H9 (cell line): ENCODE results near the gene JAG2. TPM values are rescaled to one million over a fixed set of nuclear protein-coding genes. Genes with fewer than 3 reads are reported as not detected.

Source experiments
- DNase-seq: peaks from one replicate; pipeline ENCODE4 v3.0.0-alpha.2; 2017
- H2AFZ ChIP-seq: one replicate; pipeline ENCODE4 v1.6.1; 2013; ENCODE audit warnings: mild to moderate bottlenecking, low read length, control low read depth, moderate library complexity
- H2AK5ac ChIP-seq: 2 replicates; pipeline ENCODE4 v1.6.1; 2013; ENCODE audit warnings: low read length, control low read depth, mixed read lengths; ENCODE audit not compliant: insufficient read length
- H2BK120ac ChIP-seq: one replicate; pipeline ENCODE4 v1.6.1; 2013; ENCODE audit warnings: low read depth, mild to moderate bottlenecking, low read length, control low read depth, inconsistent platforms; ENCODE audit not compliant: poor library complexity, severe bottlenecking
- H2BK12ac ChIP-seq: 2 replicates; pipeline ENCODE4 v1.6.1; 2013; ENCODE audit warnings: low read length, control low read depth, mixed read lengths, low read depth; ENCODE audit not compliant: insufficient read length
- H2BK15ac ChIP-seq: 2 replicates; pipeline ENCODE4 v1.6.1; 2013; ENCODE audit warnings: low read depth, low read length, control low read depth
- H2BK20ac ChIP-seq: one replicate; pipeline ENCODE4 v1.6.1; 2013; ENCODE audit warnings: low read depth, mild to moderate bottlenecking, low read length, control low read depth, inconsistent platforms; ENCODE audit not compliant: poor library complexity, severe bottlenecking
- H2BK5ac ChIP-seq: 2 replicates; pipeline ENCODE4 v1.6.1; 2013; ENCODE audit warnings: low read length, control low read depth, mixed read lengths; ENCODE audit not compliant: insufficient read length
- H3K14ac ChIP-seq: 2 replicates; pipeline ENCODE4 v1.6.1; 2013; ENCODE audit warnings: low read length, control low read depth; ENCODE audit not compliant: insufficient read depth
- H3K18ac ChIP-seq: 2 replicates; pipeline ENCODE4 v1.6.1; 2013; ENCODE audit warnings: low read depth, mild to moderate bottlenecking, mixed read lengths, low read length, control low read depth; ENCODE audit not compliant: insufficient read length
- H3K23ac ChIP-seq: 2 replicates; pipeline ENCODE4 v1.6.1; 2013; ENCODE audit warnings: low read length, control low read depth, mixed read lengths, low read depth; ENCODE audit not compliant: insufficient read length
- H3K23me2 ChIP-seq: 2 replicates; pipeline ENCODE4 v1.6.1; 2013; ENCODE audit warnings: low read depth, mild to moderate bottlenecking, mixed read lengths, low read length, control low read depth; ENCODE audit not compliant: insufficient read length, poor library complexity, severe bottlenecking
- H3K27ac ChIP-seq: 2 replicates; pipeline ENCODE4 v1.5.1; 2013; ENCODE audit warnings: low read length, control low read depth, mixed read lengths, low read depth; ENCODE audit not compliant: insufficient read length
- H3K27me3 ChIP-seq: 2 replicates; pipeline ENCODE4 v1.6.1; 2013; ENCODE audit warnings: low read length, control low read depth, inconsistent platforms; ENCODE audit not compliant: insufficient read depth
- H3K4ac ChIP-seq: 2 replicates; pipeline ENCODE4 v1.6.1; 2013; ENCODE audit warnings: low read depth, mild to moderate bottlenecking, control low read depth, inconsistent platforms, low read length, moderate library complexity
- H3K4me1 ChIP-seq: 2 replicates; pipeline ENCODE4 v1.6.1; 2013; ENCODE audit warnings: low read length, control low read depth, inconsistent platforms; ENCODE audit not compliant: insufficient read depth
- H3K4me2 ChIP-seq: 2 replicates; pipeline ENCODE4 v1.6.1; 2013; ENCODE audit warnings: low read length, control low read depth, mixed read lengths; ENCODE audit not compliant: insufficient read length, insufficient read depth
- H3K56ac ChIP-seq: 2 replicates; pipeline ENCODE4 v1.6.1; 2013; ENCODE audit warnings: low read depth, mild to moderate bottlenecking, mixed read lengths, low read length, control low read depth; ENCODE audit not compliant: insufficient read length
- H3K79me1 ChIP-seq: 2 replicates; pipeline ENCODE4 v1.6.1; 2013; ENCODE audit warnings: low read depth, mild to moderate bottlenecking, moderate library complexity, low read length, control low read depth, inconsistent platforms; ENCODE audit not compliant: insufficient read depth, poor library complexity, severe bottlenecking
- H3K79me2 ChIP-seq: 2 replicates; pipeline ENCODE4 v1.6.1; 2013; ENCODE audit warnings: low read length, control low read depth, inconsistent platforms; ENCODE audit not compliant: insufficient read depth
- H3K9ac ChIP-seq: 2 replicates; pipeline ENCODE4 v1.6.1; 2013; ENCODE audit warnings: low read length, control low read depth, mixed read lengths; ENCODE audit not compliant: insufficient read length; ENCODE audit errors: extremely low read depth
- H3K9me3 ChIP-seq: one replicate; pipeline ENCODE4 v1.6.1; 2013; ENCODE audit warnings: low read depth, low read length, inconsistent platforms; ENCODE audit not compliant: control insufficient read depth
- H3T11ph ChIP-seq: one replicate; pipeline ENCODE4 v1.6.1; 2013; ENCODE audit warnings: mild to moderate bottlenecking, low read length, control low read depth, inconsistent platforms
- H4K20me1 ChIP-seq: one replicate; pipeline ENCODE4 v1.6.1; 2013; ENCODE audit not compliant: control insufficient read depth, insufficient read length, insufficient read depth
- H4K5ac ChIP-seq: 2 replicates; pipeline ENCODE4 v1.6.1; 2013; ENCODE audit warnings: low read depth, mild to moderate bottlenecking, mixed read lengths, low read length, control low read depth; ENCODE audit not compliant: insufficient read length
- H4K8ac ChIP-seq: replicated peaks from 2 replicates; pipeline ENCODE4 v1.6.1; 2013; ENCODE audit warnings: low read length, control low read depth, mixed read lengths, low read depth; ENCODE audit not compliant: insufficient read length
- H4K91ac ChIP-seq: 2 replicates; pipeline ENCODE4 v1.6.1; 2013; ENCODE audit warnings: low read depth, mild to moderate bottlenecking, moderate library complexity, mixed read lengths, low read length, control low read depth; ENCODE audit not compliant: insufficient read length
- H3K27ac Mint-ChIP-seq, 3 experiments: 2 replicates in 2 of 3; 3 replicates in 1 of 3; pipeline ENCODE4 v1.8.0; 2020 to 2021; ENCODE audit warnings: mixed read lengths in 3 of 3, mild to moderate bottlenecking in 1 of 3, moderate library complexity in 1 of 3
- H3K27me3 Mint-ChIP-seq: 2 replicates; pipeline ENCODE4 v1.8.0; 2021; ENCODE audit warnings: low read depth, mild to moderate bottlenecking, moderate library complexity, mixed read lengths
- H3K36me3 Mint-ChIP-seq, 3 experiments: 2 replicates in 2 of 3; 3 replicates in 1 of 3; pipeline ENCODE4 v1.8.0; 2020 to 2021; ENCODE audit warnings: low read depth in 3 of 3, mixed read lengths in 3 of 3; ENCODE audit not compliant: insufficient read depth in 1 of 3
- H3K4me1 Mint-ChIP-seq, 2 experiments: 2 replicates each; pipeline ENCODE4 v1.8.0; 2020; ENCODE audit warnings: mixed read lengths in 2 of 2
- H3K4me3 Mint-ChIP-seq, 2 experiments: 2 replicates in 1 of 2; 3 replicates in 1 of 2; pipeline ENCODE4 v1.8.0; 2020 to 2021; ENCODE audit warnings: mild to moderate bottlenecking in 2 of 2, mixed read lengths in 2 of 2, moderate library complexity in 1 of 2
- H3K9me3 Mint-ChIP-seq, 2 experiments: 2 replicates in 1 of 2; 3 replicates in 1 of 2; pipeline ENCODE4 v1.8.0; 2020; ENCODE audit warnings: mild to moderate bottlenecking in 2 of 2, mixed read lengths in 2 of 2, moderate library complexity in 1 of 2
- CTCF ChIP-seq: fragments of 200-600 bp; sonication (generic); conservative IDR thresholded peaks from 3 replicates; pipeline ENCODE4 v1.8.0; 2021; ENCODE audit warnings: antibody characterized with exemption, mild to moderate bottlenecking
- WGBS: extraction: QIAGEN DNeasy Blood & Tissue Kit; methylation state at CpG from one replicate; pipeline ENCODE4 v1.1.7; 2013; ENCODE audit warnings: missing lambda C conversion rate, low lambda C conversion rate, mixed read lengths; ENCODE audit not compliant: insufficient read length; ENCODE audit errors: extremely low coverage; 5-methylcytosine and 5-hydroxymethylcytosine counted together
- total RNA-seq: library from RNA; stranded (reverse); gene quantifications from 2 replicates; pipeline ENCODE4 v1.2.1, GENCODE V29; 2021

The JAG2 gene
- total RNA-seq, 1 experiment from 2014 or later: 11.4 TPM

GRCh38 chr14:105200641-105201040 is 32.1 kb upstream of the JAG2 start:
- Histone ChIP-seq H2AK5ac (no peak overlapping the region), H3K79me2 (no peaks in the 10 kb centered on the region), H4K5ac (no peak overlapping the region), H2BK120ac (no peak overlapping the region), H3K9me3 (no peaks in the 10 kb centered on the region), H3K4ac (no peak overlapping the region), H2AFZ (no peak overlapping the region), H3K4me1 (no peaks in the 10 kb centered on the region; the same call in 1 of the 2 replicates), H4K8ac (no peak overlapping the region), H3K4me2 (no peak overlapping the region), H4K91ac (no peak overlapping the region), H3K18ac (no peak overlapping the region), H3K79me1 (no peaks in the 10 kb centered on the region), H2BK5ac (no peak overlapping the region), H3K23ac (no peak overlapping the region), H2BK20ac (no peak overlapping the region), H3K23me2 (no peaks in the 10 kb centered on the region), H2BK15ac (no peak overlapping the region), H3K9ac (no peak overlapping the region), H2BK12ac (no peak overlapping the region), H3K27ac (no peak overlapping the region), H4K20me1 (no peaks in the 10 kb centered on the region), H3K56ac (no peak overlapping the region), H3K14ac (no peak overlapping the region), H3T11ph (no peak overlapping the region), H3K27me3 (no peaks in the 10 kb centered on the region; the same call in 1 of the 2 replicates)
- WGBS: no CpG with 5 or more reads among the region's 16 CpGs
- peaks cover 30% of the 10 kb centered on the region for H3K27me3 Mint-ChIP-seq
- no peak overlapping the region for H3K4me3 Mint-ChIP-seq
- no peak overlapping the region for H3K27ac Mint-ChIP-seq
- H3K4me1 Mint-ChIP-seq: peaks cover 3 to 6% of the 10 kb centered on the region in 2 experiments
- no peaks in the 10 kb centered on the region for H3K36me3 Mint-ChIP-seq
- TF ChIP-seq CTCF: no peak
- H3K9me3 Mint-ChIP-seq: no peaks in the 10 kb centered on the region
- DNase-seq: no peak
